ENCODE measurements around the gene CENPK. TPM values are rescaled to one million over a fixed set of nuclear protein-coding genes. Genes with fewer than 3 reads are reported as not detected.

The CENPK gene
- total RNA-seq, 1 donor from 2014 or later: 134 TPM

GRCh38 chr5:65548281-65548680, 14.7 kb downstream of the CENPK start:
- Mint-ChIP-seq H3K4me1 (no peaks in the 10 kb centered on the region), H3K27me3 (ENCODE audit: insufficient read depth, low read depth) (peaks cover 2% of the 10 kb centered on the region), H3K36me3 (peaks cover 26% of the 10 kb centered on the region), H3K9me3 (no peaks in the 10 kb centered on the region), H3K27ac (no peak overlapping the region), H3K4me3 (no peak overlapping the region)
- H3K4me1 ChIP-seq: no peaks in the 10 kb centered on the region
- H4K20me1 ChIP-seq (ENCODE audit: low read depth): no peaks in the 10 kb centered on the region
- H3K27ac ChIP-seq: no peak overlapping the region
- TF ChIP-seq EZH2phosphoT487 (IDR thresholded peaks at IDR 0.05): no peak
- TF ChIP-seq EZH2 (IDR thresholded peaks at IDR 0.05): no peak
- TF ChIP-seq CTCF (IDR thresholded peaks at IDR 0.05): no peak
- no peaks in the 10 kb centered on the region for H3K27me3 ChIP-seq
- H2AFZ ChIP-seq (replicated peaks): no peak overlapping the region
- DNase-seq (ENCODE audit: low spot score): no peak
- no peak overlapping the region for H3K4me3 ChIP-seq
- H3K4me2 ChIP-seq: no peak overlapping the region
- peaks cover 8% of the 10 kb centered on the region for H3K36me3 ChIP-seq
- H3F3A ChIP-seq (ENCODE audit: low read depth): no peaks in the 10 kb centered on the region
- H3K9me3 ChIP-seq (ENCODE audit: low read depth): no peaks in the 10 kb centered on the region
- H3K79me2 ChIP-seq (ENCODE audit: low read depth): peaks cover 5% of the 10 kb centered on the region
- H3K9ac ChIP-seq: no peak overlapping the region

GRCh38 chr5:65546141-65546540, 16.8 kb downstream of the CENPK start:
- Mint-ChIP-seq H3K4me3 (no peak overlapping the region), H3K4me1 (no peaks in the 10 kb centered on the region), H3K27ac (no peak overlapping the region), H3K36me3 (peaks cover 35% of the 10 kb centered on the region), H3K27me3 (ENCODE audit: insufficient read depth, low read depth) (peaks cover 2% of the 10 kb centered on the region), H3K9me3 (no peaks in the 10 kb centered on the region)
- TF ChIP-seq EZH2phosphoT487 (IDR thresholded peaks at IDR 0.05) (no peak), EZH2 (IDR thresholded peaks at IDR 0.05) (no peak), CTCF (IDR thresholded peaks at IDR 0.05) (no peak)
- Histone ChIP-seq H3K36me3 (peaks cover 15% of the 10 kb centered on the region), H2AFZ (replicated peaks) (no peak overlapping the region), H3K27ac (no peak overlapping the region), H3K27me3 (no peaks in the 10 kb centered on the region), H4K20me1 (ENCODE audit: low read depth) (no peaks in the 10 kb centered on the region), H3K4me2 (no peak overlapping the region), H3K4me3 (no peak overlapping the region), H3K9ac (no peak overlapping the region), H3K4me1 (no peaks in the 10 kb centered on the region), H3K79me2 (ENCODE audit: low read depth) (no peaks in the 10 kb centered on the region), H3K9me3 (ENCODE audit: low read depth) (no peaks in the 10 kb centered on the region), H3F3A (ENCODE audit: low read depth) (no peaks in the 10 kb centered on the region)
- no peak for DNase-seq (ENCODE audit: low spot score)

- no peak overlapping the region for H3K9ac ChIP-seq
- no peak overlapping the region for H3K4me2 ChIP-seq
- H4K20me1 ChIP-seq (ENCODE audit: low read depth): no peaks in the 10 kb centered on the region
- H3K79me2 ChIP-seq (ENCODE audit: low read depth): no peaks in the 10 kb centered on the region
- H3K36me3 Mint-ChIP-seq: peaks cover 29% of the 10 kb centered on the region
- H3K9me3 ChIP-seq (ENCODE audit: low read depth): no peaks in the 10 kb centered on the region
- H3K4me1 ChIP-seq: no peaks in the 10 kb centered on the region
- H3K9me3 Mint-ChIP-seq: no peaks in the 10 kb centered on the region
- no peak overlapping the region for H3K27ac Mint-ChIP-seq
- H3K27ac ChIP-seq: no peak overlapping the region
- no peak overlapping the region for H3K4me3 Mint-ChIP-seq
- H3K4me1 Mint-ChIP-seq: no peaks in the 10 kb centered on the region
- TF ChIP-seq CTCF (IDR thresholded peaks at IDR 0.05) (no peak), EZH2 (IDR thresholded peaks at IDR 0.05) (no peak), EZH2phosphoT487 (IDR thresholded peaks at IDR 0.05) (no peak)
- no peaks in the 10 kb centered on the region for H3F3A ChIP-seq (ENCODE audit: low read depth)
- H3K36me3 ChIP-seq: peaks cover 15% of the 10 kb centered on the region
- DNase-seq (ENCODE audit: low spot score): no peak
- H2AFZ ChIP-seq (replicated peaks): no peak overlapping the region
- H3K27me3 Mint-ChIP-seq (ENCODE audit: insufficient read depth, low read depth): peaks cover 2% of the 10 kb centered on the region
- H3K4me3 ChIP-seq: no peak overlapping the region
- no peaks in the 10 kb centered on the region for H3K27me3 ChIP-seq
Measured at GRCh38 chr5:65544473-65544872, 18.5 kb downstream of the CENPK start.

Data from neural progenitor cell (in vitro differentiated cells).